GM18519 (cell line): ENCODE measurements around the gene SPOCK2.
"Not testable (repeated sequence)": the region's sequence is repeated elsewhere in the genome, so short reads cannot be mapped to it uniquely, and the experiment has no call there.

Experiments
- ATAC-seq: cut with Tn5 transposase; IDR thresholded peaks from one replicate; pipeline ENCODE4 v1.9.1; 2021; ENCODE audit warnings: mild to moderate bottlenecking, moderate library complexity; ENCODE audit not compliant: unreplicated experiment, low FRiP score

Gene SPOCK2

GRCh38 chr10:72087969-72088888 lies at the start of gene SPOCK2:
TSS of gene SPOCK2 (minus strand) at chr10:72088551. CDS start at chr10:72088328, 223 bp downstream.
- no peak for ATAC-seq

- ATAC-seq = no peak
Measured at GRCh38 chr10:72137583-72137982, 49.2 kb upstream of the SPOCK2 start.

GRCh38 chr10:72136225-72136624 lies 47.9 kb upstream of the SPOCK2 start:
- ATAC-seq = not testable (repeated sequence)

GRCh38 chr10:72134785-72135767 lies 46.7 kb upstream of the SPOCK2 start:
- ATAC-seq = no peak

GRCh38 chr10:72133517-72133916 lies 45.2 kb upstream of the SPOCK2 start:
- ATAC-seq = no peak

GRCh38 chr10:72132854-72133253 lies 44.5 kb upstream of the SPOCK2 start:
- no peak for ATAC-seq

- ATAC-seq = no peak
Measured at GRCh38 chr10:72127571-72127970, 39.2 kb upstream of the SPOCK2 start.

- ATAC-seq = no peak
Measured at GRCh38 chr10:72126872-72127232, 38.5 kb upstream of the SPOCK2 start.

- no peak for ATAC-seq
Measured at GRCh38 chr10:72126184-72126871, 38.0 kb upstream of the SPOCK2 start.

- ATAC-seq = no peak
Measured at GRCh38 chr10:72124989-72125388, 36.6 kb upstream of the SPOCK2 start.

GRCh38 chr10:72124381-72124780 lies 36.0 kb upstream of the SPOCK2 start:
- ATAC-seq = no peak

GRCh38 chr10:72123616-72124015 lies 35.3 kb upstream of the SPOCK2 start:
- no peak for ATAC-seq

- no peak for ATAC-seq
Measured at GRCh38 chr10:72122221-72122620, 33.9 kb upstream of the SPOCK2 start.

- no peak for ATAC-seq
Measured at GRCh38 chr10:72121389-72121788, 33.0 kb upstream of the SPOCK2 start.

- no peak for ATAC-seq
Measured at GRCh38 chr10:72116372-72116771, 28.0 kb upstream of the SPOCK2 start.

GRCh38 chr10:72114706-72115450 lies 26.5 kb upstream of the SPOCK2 start:
- no peak for ATAC-seq

GRCh38 chr10:72110673-72111401 lies 22.5 kb upstream of the SPOCK2 start:
- ATAC-seq = no peak

GRCh38 chr10:72109636-72110157 lies 21.3 kb upstream of the SPOCK2 start:
- ATAC-seq = no peak
